Effector CD4-positive, alpha-beta T cell (primary cell): ENCODE measurements around the gene RIMBP2.

Experiments used
- DNase-seq: peaks from one replicate; pipeline ENCODE4 v3.0.0-alpha.2; 2020

The RIMBP2 gene

DNA sequence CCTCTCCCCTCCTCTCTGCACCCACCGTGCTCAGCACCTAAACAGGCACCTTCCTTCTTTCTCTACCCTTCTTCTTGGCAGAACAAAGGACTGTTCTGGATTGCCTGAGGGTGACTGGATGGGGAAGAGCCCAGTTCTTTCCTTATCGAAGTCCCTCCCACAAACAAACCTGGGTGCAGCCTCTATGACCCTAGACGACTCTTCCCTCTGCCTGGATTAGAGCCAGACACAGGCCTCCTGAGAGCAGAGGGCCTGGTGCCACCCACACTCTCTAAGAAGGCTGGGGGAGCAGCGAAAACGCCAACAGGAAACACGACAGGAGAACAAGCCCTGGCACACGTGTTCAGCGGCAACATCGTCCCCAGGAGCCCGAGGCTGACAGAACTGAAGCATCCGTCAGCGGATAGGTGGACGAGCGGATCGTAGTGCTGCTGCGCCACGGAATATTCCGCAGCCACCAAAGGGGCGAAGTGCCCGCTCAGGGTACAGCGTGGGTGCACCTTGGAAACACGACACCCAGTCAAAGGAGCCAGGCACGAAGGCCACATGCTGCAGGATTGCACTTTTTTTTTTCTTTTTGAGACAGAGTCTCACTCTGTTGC lies 38.0 kb downstream of the RIMBP2 start:
- no peak for DNase-seq

DNA sequence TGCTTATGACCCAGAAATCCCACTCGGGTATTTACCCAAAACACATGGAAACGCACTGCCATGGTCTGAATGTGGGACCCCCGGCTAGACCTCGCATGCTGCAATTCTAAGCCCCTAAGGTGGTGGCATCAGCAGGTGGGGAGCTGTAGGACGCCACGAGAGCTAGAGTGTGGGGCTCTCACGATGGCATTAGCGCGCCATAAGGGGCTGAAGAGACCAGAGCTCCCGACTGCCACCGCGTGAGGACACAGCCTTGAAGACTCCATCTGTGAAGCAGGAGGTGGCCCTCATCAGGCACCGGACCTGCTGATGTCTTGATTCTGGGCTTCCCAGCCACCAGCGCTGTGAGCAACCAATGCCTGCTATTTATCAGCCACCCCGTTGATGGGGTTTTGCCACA lies 40.3 kb downstream of the RIMBP2 start:
- no peak for DNase-seq

DNA sequence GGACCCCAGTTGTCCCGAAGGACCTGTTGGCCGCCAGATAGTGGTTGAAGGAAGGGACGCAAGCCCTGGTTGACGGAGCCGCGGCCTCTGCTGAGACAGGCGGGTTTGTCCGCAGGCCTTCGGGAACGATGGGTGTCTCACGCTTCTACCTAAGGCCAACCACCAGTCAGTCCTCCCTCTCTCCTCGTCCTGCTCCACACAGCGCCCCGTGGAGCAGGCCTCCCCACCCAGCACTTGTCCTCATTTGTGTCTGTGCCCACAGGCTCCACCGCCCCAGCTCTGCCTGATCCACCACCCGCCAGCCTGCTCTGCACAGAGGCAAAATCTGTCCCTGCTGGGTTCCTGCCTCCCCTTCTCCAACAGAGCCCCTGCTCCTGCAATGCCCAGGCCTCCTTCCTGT lies 41.0 kb downstream of the RIMBP2 start:
- DNase-seq = no peak

DNA sequence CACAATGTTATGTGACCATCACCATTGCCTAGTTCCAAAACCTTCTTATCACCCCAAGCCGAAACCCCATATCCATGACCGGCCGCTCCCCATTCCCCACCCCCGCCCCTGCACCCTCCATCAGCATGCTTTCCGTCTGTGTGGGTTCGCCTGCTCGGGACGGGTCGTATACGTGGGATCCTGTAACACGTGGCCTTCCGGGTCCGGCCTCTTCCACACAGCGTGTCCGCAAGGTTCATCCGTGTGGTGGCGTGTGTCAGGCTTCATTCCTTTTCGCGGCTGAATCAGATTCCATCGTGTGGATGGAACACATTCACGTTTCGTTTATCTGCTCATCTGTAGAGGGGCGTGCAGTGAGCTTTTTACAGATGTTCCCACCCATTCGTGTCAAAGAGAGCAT lies 41.4 kb downstream of the RIMBP2 start:
- DNase-seq = no peak

DNA sequence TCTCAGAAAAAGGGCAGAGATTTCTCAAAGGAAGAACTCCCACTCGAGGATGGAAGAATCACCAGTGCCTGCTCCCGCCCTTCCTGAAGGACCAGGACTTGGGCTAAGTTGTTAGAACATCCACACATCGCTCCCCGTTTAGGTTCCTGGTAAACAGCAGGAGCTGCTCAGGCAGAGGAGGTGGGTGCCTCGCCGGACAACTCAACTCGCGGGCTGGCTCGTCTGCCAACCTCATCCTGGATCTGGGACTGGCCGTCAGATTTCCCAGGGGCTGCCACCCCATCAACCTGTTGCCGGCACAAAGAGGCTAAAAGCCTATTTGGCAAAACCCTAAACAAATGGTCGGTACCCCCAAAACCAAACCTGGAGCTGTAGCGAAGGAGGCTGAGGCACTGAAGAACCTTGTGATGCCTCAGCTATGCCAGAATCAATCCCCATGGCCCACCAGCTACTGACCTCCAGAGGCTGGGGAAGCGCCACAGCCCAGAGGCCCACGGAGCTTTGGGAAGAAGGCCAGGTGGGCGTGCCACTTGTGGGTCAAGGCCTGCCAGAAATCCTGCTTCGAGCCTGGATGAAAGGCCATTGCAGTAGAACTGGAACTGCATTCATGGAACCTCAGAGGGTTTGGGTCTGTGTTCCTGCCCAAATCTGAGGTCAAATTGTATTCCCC lies 42.9 kb downstream of the RIMBP2 start:
- no peak for DNase-seq

DNA sequence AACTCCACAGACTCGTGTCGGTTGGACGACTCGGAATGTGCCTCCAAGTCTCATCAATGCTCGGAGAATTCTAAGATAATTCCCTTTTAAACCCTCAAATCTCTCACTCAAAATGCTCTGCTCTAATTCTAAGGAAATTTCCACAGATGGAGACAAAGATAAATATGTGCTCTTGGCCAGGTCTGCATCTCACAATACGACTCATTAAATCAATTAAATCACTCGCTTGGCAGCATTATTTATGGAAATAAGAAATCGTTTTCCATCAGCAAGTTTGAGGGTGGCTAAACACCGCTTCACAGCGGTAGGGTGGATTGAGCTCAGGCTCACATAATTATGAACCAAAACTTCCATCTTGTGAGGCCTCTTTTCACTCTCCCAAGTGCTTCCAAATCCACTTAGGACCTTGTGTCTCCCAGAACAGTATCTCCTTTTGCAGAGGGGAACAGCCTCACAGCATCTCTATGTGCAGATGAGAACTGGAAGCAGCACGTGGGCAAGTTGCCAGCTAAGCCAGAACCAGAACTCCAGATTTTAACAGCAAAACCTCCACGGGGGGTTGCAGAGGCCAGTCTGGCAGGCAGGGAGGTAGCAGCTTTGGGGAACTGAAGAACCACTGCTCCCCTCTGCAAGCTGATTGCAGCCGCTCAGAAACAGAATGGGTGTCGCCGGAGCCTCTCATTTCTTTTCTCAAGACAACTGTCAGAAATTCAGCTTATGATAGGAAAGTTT lies 43.8 kb downstream of the RIMBP2 start:
- DNase-seq = no peak

DNA sequence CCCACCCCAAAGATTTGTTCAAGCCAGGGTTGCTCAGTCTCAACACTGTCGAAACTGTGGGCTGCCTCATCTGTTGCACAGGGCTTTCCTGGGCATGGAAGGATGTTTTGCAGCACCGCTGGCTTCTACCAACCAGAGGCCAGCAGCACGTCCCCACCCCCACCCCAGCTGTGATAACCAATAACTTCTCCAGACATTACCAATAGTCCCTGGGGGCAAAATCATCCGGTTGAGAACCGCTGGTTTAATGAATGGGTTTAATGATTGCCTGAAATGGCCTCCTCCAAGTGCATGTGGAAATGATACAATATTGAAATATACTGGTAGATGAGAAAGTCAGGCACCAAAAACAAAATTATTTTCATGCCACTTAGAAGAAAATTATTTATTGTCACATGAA lies 44.5 kb downstream of the RIMBP2 start:
- no peak for DNase-seq

DNA sequence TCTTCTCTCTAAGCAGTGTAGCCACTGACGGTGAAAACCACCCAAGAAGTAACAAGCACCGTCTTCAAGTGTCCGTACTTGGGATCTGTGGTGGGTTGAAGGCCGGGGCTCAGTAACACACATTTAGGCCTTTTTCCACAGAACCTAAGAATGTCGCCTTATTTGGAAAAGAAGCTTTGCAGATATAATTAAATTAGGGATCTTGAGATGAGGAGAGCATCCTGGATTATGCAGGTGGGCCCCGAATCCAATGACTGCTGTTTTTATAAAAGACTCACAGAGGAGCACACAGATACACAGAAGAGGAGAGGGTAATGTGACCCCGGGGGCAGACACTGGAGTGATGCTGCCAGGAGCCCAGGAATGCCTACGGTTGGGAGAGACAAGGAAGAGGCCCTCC lies 46.3 kb downstream of the RIMBP2 start:
- DNase-seq = no peak

DNA sequence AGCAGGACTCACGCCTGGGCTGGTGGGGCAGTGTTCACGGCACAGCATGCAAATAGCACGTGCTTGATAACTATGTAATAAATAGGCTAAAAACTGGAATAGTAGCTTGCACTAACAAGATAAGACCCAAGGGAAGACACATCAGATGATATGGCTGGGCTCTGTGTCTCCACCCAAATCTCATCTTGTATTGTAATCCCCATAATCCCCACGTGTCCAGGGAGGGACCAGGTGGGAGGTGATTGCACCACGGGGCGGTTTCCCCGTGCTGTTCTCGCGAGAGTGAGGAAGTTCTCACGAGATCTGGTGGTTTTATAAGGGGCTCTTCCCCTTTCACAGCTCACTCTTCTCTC lies 46.9 kb downstream of the RIMBP2 start:
- no peak for DNase-seq

DNA sequence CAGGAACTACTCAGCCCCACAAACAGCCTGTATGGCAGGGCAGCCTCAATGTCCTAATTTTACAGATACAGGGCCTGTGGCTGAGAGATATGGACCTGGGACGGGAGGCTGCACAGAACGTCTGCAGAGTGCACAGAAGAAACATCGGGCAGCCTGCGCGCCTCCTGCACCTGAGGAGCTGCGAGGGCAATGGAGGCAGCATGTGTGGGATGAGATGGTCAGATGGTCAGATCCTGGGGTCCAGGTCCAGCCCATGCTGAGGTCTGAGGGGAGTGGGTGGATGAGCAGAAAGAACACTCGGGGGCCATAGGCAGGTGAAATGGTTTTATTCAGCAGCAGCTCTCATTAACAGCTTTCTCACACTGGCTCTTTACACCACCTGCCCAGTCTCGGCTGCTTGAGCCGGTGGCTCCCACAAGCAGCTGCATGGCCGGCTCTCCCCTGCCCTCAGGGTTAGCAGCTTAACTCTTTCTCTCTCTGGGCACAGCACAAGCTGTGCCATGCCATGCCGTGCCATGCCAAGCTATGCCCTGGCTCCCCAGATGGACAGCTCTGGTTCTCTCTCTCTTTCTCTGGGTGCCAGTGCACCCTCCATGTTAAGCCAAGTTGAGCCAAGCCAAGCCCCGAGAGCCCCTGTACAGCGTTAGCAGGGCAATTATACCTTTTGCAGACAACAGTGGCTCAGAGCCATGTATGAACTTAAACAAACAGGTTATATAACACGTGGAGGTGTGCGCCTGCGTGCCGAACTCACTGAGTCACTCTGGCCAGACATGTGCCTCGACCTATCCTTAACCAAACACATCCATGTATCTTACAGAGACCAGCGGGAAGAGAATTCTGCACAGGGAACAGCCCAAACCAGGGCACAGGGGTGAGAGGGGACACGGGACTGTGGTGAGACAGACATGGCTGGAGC lies 47.6 kb downstream of the RIMBP2 start:
- DNase-seq = no peak

DNA sequence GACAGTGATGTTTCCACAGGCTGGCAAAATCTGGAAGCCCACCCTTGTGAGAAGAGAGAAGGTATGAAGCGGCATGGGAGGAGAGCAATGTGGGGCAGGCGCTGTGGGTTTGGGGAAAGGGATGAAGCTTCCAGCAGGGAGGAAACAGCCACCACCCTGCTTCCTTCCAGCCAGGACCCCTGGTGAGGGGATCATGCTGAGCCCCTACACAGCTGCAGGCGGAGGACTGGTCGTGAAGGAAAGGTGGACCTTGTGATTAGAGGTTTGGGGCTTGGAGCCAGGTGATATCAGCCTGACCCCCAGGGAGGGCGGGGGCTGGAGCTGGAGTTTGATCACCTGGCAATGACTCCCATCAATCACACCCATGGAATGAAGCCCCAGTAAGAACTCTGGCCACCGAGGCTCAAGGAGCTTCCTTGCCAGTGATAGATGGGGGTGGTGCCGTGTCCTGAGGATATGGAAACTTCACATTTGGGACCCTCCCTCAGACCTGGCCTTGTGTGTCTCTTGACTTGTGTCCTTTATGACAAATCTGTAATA lies 48.6 kb downstream of the RIMBP2 start:
- no peak for DNase-seq

DNA sequence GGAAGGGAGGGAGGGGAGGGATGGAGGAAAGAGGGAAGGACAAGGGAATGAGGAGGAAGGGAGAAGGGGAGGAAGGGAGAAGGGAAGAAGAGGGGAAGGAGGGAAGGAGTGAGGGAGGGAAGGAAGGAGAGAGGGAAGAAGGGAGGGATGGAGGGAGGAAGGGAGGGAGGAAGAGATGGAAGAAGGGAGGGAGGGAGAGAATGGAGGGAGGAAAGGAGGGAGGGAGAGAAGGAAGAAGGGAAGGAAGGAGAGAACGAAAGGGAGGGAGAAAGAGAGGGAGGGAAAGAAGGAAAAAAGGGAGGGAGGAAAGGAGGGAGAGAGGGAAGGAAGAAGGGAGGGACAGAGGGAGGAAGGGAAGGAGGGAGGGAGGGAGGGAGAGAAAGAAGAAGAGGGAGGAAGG lies 49.5 kb downstream of the RIMBP2 start:
- no peak for DNase-seq

DNA sequence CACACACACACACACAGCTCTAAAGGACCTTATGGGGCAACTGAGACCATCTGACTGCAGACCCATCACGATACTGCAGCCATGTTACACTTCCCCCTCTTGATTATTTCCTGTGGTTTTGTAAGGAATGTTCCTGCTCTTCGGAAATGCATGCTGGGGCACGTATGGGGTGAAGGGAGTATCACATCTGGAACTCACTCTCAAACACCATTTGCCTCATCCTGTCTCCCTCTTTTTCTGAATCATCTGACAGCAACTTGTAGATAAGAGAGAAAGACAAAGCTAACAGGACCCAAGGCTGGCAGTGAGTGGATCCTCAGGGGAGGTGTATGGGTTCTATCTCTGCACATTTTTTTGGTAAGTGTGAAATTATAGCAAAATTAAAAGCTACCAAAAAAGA lies 50.3 kb downstream of the RIMBP2 start:
- no peak for DNase-seq

DNA sequence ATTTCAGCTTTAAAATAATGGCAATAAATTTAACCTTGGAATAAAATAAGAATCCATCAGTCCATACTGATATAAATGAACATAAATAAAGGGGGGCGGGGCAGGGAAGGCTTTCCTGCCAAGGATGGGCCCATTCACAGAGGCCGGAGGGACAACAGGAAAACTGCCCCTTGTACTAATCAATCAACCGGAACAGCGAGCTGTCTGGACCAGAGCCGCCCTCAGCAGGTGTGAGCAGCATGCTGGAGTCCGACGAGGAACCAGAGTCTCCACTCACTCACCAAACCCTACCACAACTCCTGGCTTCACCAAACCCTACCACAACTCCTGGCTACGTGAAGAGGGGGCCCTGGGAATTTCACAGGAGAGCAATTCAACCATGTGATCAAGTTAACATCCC lies 51.3 kb downstream of the RIMBP2 start:
- no peak for DNase-seq

DNA sequence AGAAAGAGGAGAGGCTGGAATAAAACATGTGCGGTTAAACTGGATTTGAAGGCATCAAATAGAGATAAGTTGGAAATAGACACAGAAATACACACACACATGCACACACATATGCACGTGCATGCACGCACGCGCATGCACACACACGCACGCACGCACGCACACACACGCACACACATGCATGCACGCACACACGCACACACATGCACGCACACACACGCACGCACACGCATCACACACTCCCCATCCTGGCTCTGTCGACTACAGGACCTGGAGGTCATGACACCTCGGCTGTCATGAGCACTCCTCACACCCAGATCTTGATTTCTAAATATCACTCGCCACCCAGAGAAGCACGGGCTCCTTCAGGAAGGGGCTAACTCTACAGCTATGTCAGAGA lies 51.8 kb downstream of the RIMBP2 start:
- DNase-seq = no peak

DNA sequence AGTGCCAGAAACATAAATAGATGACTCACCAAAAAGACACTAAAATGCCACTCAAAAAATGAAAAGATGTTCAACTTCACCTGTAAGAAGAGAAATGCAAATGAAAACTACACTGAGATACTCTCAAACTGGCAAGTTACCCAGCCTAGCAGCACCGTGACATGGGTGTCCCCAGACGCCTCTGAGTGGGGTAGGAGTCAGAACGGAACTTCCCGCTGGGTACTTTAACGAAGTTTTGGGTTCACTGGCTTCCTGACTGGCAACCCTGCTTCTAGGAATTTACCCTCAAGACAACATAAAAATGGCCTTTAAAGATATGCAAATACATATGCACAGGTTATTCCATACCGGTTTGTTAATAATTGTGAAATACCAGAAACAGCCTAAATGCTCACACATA lies 52.6 kb downstream of the RIMBP2 start:
- no peak for DNase-seq

DNA sequence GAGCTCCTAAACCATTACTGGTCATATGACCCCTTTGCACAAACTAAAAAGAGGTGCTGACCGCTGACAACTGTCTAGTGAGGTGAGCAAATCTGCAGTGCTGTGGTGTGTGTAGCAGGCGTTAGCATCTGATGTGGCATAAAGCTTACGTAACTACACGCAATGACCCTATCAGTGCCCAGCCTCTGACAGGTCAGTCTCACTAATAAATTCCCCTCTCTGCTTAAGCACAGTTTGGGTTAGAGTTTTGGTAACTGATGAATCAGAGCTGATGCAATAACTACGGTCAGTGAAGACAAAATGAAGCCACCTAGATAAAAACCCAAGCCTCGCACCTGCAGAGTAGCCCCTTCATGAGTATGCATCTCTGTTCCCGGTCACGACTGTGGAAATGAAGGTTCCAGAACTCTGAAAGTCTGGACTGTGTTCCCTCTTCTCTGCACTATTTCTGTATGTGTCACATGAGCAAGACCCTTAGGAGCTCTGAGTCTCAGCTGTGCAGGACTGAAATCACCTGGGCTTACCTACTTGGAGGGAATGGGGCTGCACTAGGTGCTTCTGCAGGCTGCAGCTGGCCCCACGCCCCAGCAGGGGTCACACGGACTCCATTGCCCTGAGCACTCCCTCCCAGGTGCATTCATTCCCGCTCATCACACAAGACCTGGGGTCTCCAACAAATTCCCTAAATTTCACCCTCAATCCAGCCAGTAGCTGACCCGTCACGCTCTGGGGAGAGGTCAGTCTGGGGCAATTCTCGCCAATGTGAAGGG lies 54.4 kb downstream of the RIMBP2 start:
- no peak for DNase-seq

DNA sequence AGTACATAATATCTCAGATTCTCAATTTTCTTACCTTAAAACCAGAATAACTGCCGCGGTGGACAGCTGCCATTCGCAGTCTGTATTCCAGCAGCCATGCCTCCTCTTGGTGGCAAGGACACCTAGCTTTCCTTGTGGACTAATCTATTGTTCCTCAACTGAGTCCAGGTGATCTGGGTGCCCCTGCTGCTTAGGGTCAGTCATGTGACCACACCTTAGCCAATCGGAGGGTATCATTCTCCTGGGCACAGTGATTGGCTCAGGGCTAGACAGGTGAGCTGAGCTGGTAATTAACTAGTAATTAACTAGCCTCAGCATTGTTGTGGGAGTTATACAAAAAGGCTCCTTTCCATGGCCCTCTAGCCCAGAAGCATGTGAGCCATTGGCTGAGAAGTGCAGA lies 55.0 kb downstream of the RIMBP2 start:
- no peak for DNase-seq

DNA sequence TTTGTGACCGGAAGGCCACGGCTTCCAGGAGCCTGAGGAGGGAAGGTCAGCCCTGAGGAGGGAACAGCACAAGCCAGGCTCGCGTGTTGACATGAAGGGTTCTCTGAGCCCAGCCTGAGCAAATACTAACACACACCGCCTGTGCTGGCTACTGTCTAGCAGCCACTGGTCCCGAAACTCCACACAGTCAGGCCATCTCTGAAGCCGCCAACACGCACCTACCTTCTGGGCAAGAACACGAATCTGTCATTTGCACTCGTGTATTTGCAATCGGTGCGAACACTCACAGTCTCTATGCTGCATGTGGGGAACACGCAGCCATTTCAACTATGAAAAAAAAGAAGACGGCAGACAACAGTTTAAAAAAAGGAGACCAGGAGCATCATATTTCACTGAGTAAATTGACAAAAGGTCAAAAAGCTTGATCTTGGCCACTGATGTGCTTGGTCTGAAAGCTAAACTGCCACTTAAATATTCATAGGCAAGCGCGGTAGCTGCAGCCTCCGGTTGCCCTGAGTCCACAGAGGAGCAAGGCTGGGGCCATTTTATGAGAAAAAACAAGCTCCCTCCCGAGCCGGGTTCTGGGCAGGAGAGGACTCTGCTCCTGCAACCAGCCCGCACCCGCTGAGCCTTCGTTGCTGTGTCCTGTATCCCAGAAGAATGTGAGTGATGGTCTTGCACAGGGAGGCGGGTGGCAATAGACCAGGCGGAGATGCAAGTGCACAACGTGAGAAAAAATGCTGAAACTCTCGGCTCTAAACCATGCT lies 57.8 kb downstream of the RIMBP2 start:
- DNase-seq = no peak

DNA sequence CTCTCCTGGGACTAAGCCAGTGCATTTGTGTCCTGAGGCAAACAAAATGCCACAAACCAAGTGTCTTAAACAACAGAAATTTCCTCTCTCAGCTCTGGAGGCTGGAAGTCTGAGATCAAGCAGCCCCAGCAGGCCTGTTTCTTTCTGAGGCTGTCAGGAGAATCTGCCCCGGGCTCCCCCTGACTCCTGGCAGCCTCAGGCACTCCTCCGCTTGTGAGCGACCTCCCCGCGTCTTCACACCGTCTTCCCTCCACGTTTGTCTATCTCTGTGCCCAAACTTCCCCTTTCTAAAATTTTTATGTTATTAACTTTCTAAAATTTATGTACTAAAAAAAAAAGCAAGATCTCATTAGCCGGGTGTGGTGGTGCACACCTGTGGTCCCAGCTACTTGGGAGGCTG lies 59.7 kb downstream of the RIMBP2 start:
- DNase-seq = no peak

DNA sequence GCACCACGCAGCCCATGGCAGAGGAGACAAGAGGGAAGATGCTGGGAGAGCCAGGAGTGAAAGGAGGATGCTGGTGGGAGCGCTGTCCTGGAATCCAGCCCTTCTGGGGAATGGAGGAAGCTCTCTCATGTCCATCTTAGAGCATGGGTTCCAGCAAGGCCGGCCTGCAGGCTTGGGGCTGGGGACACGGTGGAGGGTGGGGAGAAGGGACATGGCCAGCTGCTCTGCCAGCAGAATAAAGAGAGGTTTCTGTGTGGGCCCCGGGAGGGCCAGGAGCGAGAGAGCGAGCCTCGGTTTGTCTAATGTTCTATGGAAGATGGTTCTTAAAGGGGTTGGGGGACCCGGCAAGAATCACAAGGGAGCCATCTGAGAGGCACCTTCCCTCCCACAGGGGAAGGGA lies 60.2 kb downstream of the RIMBP2 start:
- DNase-seq = no peak

DNA sequence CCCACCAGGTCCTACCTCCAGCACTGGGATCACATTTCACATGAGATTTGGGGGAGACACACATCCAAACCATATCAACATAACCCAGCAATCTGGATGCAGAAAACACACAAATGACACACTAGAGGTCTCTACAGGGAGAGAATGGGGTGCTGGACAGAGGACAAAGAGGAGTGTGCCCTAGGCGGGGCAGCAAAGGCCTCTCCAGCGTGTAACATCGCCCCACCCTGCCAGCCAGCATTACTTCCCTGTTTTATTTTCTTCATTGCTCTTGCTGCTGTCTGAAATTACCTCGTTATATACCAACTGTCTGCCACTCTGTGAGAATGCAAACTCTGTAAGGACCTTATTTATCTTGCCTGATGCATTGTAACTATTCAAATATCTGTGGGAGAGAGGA lies 61.1 kb downstream of the RIMBP2 start:
- no peak for DNase-seq
